Suppressor macrophage treated with lipopolysaccharide for 4 hours (primary cell): ENCODE measurements around the gene GNPTG.
A peak's percentile ranks its signal among the peaks of the same experiment; 100 is the strongest.
"Not testable (repeated sequence)": the region's sequence is repeated elsewhere in the genome, so short reads cannot be mapped to it uniquely, and the experiment has no call there.

Experiments used
- DNase-seq: peaks from one replicate; pipeline ENCODE4 v3.0.0-alpha.2; 2020

Gene GNPTG

GRCh38 chr16:1320097-1320496 is 31.6 kb upstream of the GNPTG start:
- no peak for DNase-seq

- DNase-seq, result no peak
These were observed 31.0 kb upstream of the GNPTG start for GRCh38 chr16:1320658-1321240.

- no peak for DNase-seq
These were observed 29.3 kb upstream of the GNPTG start for GRCh38 chr16:1322407-1322806.

GRCh38 chr16:1323296-1324239 is 28.2 kb upstream of the GNPTG start:
- DNase-seq, result no peak

- DNase-seq, result no peak
These were observed 27.4 kb upstream of the GNPTG start for GRCh38 chr16:1324286-1324826.

GRCh38 chr16:1325261-1325660 is 26.5 kb upstream of the GNPTG start:
- no peak for DNase-seq

GRCh38 chr16:1325673-1326371 is 25.9 kb upstream of the GNPTG start:
- DNase-seq, result no peak

- no peak for DNase-seq
These were observed 25.3 kb upstream of the GNPTG start for GRCh38 chr16:1326391-1326790.

GRCh38 chr16:1326946-1327618 is 24.6 kb upstream of the GNPTG start:
- DNase-seq, result no peak

GRCh38 chr16:1327619-1327947 is 24.1 kb upstream of the GNPTG start:
- no peak for DNase-seq

GRCh38 chr16:1328136-1328535 is 23.6 kb upstream of the GNPTG start:
- DNase-seq, result not testable (repeated sequence)

- not testable (repeated sequence) for DNase-seq
These were observed 22.8 kb upstream of the GNPTG start for GRCh38 chr16:1328961-1329360.

GRCh38 chr16:1330260-1330914 is 21.3 kb upstream of the GNPTG start:
- no peak for DNase-seq

GRCh38 chr16:1330931-1331711 is 20.6 kb upstream of the GNPTG start:
- no peak for DNase-seq

- DNase-seq, result peak; percentile 26
These were observed 19.8 kb upstream of the GNPTG start for GRCh38 chr16:1331712-1332617.

GRCh38 chr16:1332618-1333148 is 19.0 kb upstream of the GNPTG start:
- no peak for DNase-seq

- DNase-seq, result peak; percentile 70
These were observed 18.4 kb upstream of the GNPTG start, which contains the start of gene BAIAP3 for GRCh38 chr16:1333149-1333812. Gene BAIAP3 (plus strand): TSS chr16:1333645. CDS start chr16:1338550, 4,905 bp downstream.

GRCh38 chr16:1333854-1334700 is 17.7 kb upstream of the GNPTG start:
- no peak for DNase-seq
